HG02852 (cell line): Measurements from ENCODE around the gene UBR2.
"Not testable (repeated sequence)": the region's sequence is repeated elsewhere in the genome, so short reads cannot be mapped to it uniquely, and the experiment has no call there.

Experiments
- ATAC-seq: cut with Tn5 transposase; IDR thresholded peaks from one replicate; pipeline ENCODE4 v1.9.1; 2021; ENCODE audit warnings: mild to moderate bottlenecking, moderate library complexity; ENCODE audit not compliant: unreplicated experiment

Gene UBR2

DNA sequence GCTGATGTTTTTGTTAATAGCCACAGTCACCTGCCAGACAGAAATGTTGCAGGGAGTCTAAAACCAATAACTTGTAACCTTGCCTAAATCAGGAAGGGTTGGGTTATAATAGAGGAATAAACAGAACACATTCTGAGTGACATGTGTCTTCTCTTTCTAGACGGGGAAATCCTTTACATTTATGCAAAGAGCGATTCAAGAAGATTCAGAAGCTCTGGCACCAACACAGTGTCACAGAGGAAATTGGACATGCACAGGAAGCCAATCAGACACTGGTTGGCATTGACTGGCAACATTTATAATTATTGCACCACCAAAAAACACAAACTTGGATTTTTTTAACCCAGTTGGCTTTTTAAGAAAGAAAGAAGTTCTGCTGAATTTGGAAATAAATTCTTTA lies 127.0 kb downstream of the UBR2 start:
- no peak for ATAC-seq

DNA sequence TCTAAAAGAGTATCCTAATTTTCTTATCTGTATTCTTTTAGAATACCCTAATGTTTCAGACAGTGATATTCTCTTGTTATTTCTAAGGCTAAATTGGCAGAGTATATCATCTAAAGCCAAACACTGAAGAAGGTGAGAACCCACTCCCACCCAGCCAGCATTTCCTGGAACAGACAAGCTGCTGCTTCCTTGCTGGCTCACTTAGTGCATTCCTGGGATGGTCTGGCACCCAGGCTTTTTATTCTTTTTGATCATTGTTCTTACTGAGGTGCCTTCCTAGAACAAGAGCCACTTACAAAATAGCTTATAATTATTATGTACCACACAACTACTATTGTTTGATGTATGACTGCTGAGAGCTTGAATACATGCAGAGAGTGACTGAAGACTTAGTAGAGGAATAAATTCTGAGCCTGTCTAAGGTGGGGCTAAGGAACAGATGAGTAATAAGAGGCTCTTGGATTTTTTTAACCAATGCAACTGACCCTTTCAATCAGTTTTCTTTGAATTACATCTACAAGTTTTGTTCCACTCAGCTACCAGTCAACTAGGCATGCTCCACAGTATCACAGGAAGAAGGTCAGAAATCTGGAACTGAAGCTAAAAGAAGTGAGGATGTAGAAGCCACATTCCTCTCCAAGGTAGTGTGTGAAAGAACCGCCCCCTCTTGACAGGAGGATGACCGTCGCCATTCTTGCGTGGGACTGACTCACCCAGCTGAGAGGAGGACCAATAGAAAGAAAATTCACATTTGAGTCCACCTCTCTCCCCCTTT lies 128.5 kb downstream of the UBR2 start:
- ATAC-seq = no peak

DNA sequence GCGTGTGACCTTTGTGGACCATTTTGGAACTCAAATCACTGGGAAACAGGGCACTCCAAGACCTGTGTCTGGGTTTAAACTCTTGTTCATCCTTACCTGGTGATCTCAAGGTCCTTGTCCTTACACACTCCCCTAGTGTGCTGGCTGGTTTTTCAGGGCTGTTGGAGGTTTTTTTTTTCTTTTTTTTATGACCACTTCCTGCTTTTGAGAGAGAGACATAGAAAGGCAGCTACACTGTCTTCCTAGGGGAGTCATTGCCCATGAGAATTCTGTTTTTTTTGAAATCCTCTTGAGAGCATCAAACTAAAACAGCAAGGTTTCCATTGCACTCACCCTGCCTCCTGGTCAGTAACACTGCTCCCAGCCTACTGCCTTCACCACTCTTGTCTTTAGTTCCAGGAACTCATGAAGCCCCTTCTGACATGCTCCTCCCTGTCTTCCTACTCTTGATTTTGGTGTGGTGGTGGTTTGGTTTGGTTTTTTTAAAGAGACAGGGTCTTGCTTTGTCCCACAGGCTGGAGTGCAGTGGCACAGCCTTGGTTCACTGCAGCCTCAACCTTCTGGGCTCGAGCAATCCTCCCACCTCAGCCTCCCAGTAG lies 130.0 kb downstream of the UBR2 start:
- no peak for ATAC-seq

DNA sequence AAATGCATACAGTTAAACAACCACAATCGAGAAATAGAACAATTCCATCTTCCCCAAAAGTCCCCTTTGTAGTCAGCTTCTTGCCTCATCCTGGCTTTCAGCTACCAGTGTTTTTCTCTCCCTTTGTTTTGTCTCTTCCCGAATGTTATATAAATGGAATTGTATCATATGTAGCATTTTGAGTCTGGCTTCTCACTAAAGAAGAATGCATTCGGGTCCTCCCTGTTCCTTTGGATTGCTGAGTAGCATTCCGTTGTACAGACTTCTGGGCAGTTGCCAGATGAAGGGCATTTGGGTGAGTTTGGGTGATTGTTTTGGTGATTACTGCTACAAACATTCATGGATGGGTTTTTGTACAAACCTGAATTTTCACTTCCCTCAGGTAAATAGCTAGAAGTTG lies 130.8 kb downstream of the UBR2 start:
- no peak for ATAC-seq

DNA sequence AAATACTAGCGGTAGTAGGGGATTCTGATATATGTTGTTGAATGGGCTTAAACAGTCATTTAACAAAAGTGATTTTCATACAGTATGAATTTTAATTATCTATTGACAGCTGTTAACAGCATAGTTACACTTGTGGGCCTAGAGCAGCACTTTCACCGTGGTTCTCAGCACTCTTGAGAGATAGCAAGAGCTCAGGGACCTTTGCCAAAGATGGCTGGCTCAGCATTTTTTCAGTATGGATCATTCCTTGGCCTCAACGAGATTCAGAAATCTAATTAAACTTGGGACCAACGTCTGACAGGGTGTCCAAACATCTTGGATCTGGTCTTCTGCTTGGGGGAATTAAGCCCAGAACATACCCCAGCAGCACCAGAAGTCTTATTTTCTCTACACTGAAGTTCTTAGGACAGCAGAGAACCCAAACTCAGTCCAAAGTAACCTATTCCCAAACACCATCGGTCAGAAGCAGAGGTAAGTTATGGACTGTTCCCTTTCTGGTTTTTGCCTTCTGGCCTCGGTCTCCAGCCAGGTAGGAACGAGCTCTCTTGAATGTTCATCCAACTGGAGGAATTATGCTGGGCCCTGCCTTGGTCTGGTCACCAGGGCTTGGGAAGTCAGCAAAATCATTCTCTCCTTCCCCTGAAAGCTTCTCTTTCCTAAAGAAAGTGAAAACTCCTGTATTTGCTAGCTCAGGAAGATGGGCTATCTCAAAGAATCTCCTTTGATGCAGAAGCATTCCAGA lies 132.9 kb downstream of the UBR2 start:
- ATAC-seq = no peak

DNA sequence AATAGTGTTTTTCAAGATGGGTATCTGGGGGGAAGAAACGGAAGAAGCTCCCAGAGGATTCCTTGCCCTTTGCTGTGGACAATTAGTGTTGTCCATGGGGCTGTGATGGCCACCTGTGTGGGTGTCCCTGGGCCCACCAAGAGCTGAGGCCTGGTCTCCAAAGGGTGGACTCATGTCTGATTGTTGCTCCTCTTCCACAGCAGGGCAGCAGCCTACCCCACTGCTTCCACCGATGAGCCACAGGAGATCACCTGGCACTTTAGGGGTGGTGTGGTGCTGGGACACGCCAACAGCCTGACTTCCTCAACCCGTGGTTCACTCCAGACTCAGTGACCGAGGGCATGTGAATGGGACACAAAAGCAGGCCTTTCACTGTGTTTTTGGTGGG lies 133.4 kb downstream of the UBR2 start:
- ATAC-seq = no peak

DNA sequence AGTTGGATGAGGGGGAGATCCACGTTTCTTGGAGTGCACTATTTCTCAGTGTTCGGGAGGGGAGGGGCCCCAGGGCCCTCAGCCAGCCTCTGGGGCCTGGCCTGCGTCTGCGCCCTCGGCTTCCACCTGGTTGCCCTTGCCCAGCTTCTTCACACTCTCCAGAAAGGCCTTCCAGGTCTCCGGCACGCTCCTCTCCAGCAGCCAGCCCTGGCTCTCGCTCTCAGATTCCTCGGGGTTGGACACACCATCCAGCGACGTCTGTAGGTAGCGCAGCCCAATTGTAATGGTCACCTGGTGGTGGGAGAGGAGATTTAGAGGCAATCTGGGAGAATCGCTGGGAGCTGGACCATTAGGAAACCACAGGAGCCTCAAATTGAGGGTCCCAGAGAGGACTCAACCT lies 134.4 kb downstream of the UBR2 start:
- no peak for ATAC-seq

DNA sequence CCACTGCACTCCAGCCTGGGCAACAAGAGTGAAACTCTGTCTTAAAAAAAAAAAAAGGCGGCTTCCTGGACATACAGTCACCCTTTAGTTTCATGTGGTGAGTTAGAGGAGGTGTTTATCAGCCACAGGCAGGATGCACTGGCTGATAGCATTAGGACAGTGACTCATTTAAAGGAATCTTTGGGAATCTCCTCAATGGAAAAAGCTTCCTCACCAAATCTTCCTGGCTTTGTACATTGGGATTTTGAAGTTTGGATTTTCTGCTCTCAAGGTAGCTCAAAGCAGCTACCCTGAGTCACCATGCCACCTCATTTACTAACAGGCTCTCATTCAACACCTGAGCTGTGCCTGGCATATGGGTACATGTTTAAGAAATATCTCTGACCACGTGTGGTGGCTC lies 138.4 kb downstream of the UBR2 start:
- no peak for ATAC-seq

DNA sequence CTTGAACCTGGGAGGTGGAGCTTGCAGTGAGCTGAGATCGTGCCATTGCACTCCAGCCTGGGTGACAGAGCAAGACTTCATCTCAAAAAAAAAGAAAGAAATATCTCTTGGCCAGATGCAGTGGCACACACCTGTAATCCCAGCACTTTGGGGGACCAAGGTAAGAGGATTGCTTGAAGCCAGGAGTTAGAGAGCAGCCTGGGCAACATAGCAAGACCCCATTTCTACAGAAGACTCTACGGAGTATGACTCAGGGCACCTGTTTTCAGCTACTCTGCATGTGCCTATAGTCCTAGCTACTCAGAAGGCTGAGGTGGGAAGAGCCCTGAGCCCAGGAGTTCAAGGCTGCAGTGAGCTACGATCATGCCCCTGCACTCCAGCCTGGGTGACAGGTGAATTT lies 139.0 kb downstream of the UBR2 start:
- ATAC-seq = not testable (repeated sequence)

DNA sequence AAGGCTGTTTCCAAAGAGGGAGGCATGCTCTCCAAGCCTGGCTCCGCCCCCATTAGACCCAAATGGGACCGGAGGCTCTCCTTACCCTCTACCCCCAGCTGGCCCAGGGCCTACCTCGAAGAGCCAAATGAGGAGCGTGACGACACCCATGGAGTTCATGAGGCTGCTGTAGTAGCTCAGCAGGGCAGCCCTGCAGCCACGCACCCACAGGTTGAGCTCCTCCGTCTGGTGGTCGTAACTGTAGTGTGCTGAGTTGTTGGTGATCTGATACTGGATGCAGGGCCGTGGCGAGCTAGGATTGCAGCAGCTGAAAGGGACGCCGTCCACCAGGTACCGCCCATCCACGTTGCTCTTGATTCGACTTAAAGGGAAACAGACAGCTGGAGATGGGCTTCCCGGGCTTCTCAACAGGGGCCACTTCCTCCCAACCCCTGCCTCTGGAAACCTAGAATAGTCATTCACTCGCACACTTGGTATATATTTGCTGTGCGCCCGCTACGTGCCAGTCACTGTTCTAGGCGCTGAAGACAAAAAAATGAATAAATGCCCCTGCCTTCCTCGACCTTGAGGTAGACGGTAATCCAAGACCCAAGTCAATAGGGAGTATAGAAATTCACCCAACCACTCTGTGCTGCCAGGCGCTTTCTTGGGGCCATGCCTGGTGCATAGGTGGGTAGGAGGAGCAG lies 140.6 kb downstream of the UBR2 start:
- ATAC-seq = no peak

DNA sequence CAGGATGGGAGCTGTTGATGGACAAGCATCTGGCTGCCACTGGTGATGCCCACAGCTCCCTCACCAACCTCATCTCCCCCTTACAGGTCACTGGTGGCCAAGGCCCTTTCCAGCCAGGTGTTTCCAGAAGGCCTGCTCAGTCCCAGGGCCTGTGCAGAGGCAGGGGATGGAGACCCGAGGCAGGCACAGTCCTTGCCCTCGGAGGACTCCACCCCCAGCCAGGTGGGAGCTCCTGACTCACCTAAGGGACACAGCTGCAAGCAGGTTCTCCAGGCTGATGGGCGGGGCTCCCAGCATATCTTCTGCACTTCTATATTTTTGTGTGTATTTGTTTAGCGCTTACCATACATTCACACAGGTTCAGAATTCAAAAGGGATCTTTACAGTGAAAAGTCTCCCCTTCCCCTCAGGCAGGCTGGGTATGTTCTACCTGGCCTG lies 141.1 kb downstream of the UBR2 start:
- no peak for ATAC-seq

DNA sequence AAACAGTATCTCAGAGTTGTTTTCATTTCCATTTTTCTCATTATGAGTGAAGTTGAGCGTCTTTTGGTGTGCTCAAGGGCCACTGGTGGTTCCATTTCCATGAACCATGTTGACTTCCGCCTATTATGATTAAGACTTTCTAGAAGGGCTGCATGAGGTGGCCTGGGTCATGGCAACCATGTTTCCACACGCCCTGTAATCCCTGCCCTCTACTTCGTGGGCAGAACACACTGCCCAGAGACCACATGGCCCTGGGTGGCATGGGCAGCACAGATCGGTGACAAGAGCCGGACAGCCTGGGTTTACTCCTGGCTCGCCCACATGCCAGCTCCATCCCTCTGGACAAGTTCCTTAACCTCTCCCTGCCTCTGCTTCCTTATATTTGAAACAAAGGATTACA lies 143.8 kb downstream of the UBR2 start:
- no peak for ATAC-seq

DNA sequence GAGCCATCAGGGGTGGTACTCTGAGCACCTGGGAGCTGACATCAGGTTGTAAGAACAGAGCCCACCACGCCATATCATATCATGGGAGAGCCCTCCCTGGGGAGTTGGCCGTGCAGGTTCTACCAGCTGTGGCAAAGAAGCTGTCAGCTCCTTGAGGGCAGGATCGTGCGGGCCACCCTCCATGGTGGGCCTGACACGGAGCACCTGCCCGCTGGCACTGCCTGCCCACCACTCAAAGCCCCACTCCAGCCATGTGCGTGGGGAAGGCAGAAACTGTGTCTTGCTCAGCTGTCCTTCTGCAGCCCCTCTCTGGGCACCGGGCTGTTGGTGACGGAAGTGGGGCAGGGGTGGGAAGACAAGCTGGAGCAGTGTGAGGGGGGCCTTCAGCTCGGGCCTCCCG lies 144.3 kb downstream of the UBR2 start:
- no peak for ATAC-seq

DNA sequence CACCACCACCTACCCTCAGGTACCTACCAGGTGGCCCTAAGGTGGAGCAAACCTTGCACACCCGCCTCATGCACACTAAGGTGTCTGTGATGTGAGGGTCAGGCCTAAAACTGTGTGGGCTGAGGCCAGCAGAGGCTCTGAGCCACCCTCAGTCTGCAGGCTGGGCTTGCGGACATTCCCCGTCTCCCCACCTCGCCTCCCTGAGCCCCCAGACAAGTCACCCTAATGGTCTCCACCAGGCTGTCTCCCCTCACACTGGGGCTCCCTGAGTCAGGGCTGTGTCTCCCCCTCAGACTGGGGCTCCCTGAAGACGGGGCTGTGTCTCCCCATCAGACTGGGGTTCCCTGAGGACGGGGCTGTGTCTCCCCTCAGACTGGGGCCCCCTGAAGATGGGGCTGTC lies 146.0 kb downstream of the UBR2 start:
- ATAC-seq = no peak

DNA sequence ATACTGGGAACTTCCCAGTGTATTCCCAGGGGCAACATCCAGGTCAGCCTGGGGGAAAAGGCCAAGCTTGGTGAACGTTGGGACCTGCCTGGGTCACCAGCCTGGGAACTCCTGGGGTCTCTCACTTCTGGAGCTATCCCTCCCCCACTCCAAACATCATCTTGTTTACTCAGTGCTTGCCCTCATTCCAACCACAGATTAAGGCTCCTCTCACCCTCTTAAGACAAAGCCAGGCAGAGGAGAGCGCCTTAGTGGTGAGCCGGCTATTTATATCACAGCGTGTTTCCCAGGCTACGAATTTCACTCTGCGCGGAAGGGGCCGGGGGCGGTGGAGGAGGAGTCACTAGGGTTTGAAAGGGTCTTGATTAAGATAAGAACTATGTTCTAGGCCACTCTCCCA lies 146.5 kb downstream of the UBR2 start:
- ATAC-seq = no peak

DNA sequence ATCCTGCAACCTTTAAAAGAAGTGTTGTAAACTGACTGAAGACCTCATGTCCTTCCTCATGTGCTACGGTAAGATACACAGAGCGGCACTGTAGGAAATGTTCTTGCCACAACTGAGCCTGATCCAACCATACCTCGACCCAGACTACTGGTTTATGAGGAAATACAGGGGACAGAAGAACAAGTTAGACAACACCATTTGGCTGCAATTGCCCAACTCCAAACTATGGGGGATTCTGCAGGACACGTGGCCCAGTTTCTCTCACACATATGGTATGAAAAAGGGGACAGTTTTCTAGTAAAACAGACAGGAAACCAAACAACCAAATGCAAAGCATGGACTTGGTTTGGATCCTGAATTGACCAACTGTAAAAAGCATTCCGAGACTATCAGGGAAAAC lies 148.1 kb downstream of the UBR2 start:
- ATAC-seq = no peak

DNA sequence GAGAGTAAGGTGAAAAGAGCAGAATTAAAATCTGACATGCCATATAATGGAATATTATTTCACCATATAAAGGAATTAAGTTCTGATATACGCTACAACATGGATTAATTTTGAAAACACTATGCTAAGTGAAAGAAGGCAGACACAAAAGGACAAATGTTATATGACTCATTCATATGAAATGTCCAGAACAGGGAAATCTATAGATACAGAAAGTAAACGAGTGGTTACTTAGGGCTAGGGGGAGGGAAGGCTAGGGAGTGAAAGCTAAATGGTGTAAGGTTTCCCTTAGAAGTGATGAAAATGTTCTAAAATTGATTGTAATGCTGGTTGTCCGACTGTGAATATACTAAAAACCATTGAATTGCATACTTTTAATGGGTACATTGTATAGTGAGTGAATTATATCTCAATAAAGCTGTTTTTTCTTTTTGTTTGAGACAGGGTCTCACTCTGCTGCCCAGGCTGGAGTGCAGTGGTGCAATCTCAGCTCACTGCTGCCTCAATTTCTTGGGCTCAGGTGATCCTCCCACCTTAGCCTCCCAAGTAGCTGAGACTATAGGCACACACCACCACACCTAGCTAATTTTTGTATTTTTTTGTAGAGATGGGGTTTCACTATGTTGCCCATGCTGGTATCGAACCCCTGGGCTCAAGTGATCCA lies 150.4 kb downstream of the UBR2 start:
- ATAC-seq = no peak

DNA sequence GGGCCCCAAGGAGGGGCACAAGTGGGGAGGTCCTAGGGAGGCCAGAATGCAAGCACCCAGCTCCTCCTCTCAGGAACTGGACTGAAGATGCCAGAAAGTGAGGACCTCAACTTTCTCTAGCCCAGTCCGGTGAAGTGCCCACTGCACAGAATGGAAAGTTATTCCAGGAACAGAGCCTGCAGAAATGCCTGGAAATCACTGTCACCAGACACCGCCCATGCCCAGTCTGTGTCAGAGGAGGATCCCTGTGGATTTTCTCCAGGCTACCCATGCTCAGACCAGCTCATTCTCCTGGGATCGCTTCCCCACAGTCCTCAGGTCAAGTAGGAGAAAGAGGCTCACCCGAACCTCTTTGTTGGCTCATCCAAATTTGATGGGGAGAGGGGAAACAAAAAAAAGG lies 152.0 kb downstream of the UBR2 start:
- no peak for ATAC-seq

DNA sequence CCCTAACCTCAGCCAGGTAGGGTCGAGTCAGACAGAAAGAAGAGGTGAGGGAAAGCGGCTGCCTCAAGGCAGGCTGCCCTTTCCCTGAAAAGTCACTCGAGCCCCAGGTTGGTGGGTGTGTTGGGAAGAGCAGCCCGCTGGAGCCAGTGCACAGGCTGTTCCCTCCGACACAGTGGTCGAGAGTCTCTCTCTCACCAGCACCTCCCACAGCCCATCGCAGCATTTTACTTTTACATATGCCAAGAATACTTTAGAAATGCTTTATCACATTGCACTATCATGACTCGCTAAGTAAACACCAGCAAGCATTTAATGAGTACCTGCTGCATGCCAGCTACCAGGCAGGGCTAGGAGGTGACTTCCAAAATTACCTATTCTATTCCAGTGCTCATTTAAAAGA lies 156.9 kb downstream of the UBR2 start:
- ATAC-seq = no peak

DNA sequence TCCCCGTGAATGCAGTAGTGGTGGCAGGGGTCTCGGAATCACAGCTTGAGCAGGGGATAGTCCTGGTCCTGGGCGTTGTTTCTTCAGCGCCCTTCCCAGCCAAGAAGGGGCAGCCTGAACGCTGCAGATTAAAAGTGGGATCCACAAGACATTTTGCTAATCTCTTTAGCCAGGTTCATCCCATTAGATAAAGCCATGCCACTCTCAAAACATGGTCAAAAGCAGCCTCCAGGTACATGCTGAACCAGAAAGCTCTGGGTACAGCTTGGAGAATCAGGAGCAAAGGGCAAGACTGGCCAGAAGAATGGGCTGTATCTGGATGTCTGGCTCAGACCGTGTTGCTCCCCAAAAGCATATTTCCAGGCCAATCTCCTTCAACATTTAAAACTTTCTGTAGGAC lies 158.7 kb downstream of the UBR2 start, which contains the start of gene PRPH2:
Gene PRPH2, minus strand, starts transcription at position 101 of the 400 bp plus-strand sequence. CDS start 263 bp downstream, outside the sequence.
- no peak for ATAC-seq

DNA sequence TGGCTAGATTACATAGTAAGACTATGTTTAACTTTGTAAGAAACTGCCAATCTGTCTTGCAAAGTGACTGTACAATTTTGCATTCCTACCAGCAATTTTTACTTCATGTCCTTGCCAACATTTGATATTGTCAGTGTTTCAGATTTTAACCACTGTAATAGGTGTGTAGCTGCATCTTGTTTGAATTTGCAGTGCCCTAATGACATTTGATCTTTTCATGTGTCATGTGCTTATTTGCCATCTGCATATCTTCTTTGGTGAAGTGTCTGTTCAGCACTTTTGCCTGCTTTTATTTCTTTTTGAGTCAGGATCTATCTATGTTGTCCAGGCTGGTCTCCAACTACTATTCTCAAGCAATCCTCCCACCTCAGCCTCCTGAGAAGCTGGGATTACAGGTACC lies 161.0 kb downstream of the UBR2 start:
- ATAC-seq = no peak
